ENCODE results near the gene CHD2. TPM values are rescaled to one million over a fixed set of nuclear protein-coding genes. Genes with fewer than 3 reads are reported as not detected.

Gene CHD2
- total and polyA plus RNA-seq, 10 of the 15 experiments (the other 5 are each of a cell fraction or from before 2014, with no cell fraction given): 38.1 to 94.7 (median 63.3) TPM

DNA sequence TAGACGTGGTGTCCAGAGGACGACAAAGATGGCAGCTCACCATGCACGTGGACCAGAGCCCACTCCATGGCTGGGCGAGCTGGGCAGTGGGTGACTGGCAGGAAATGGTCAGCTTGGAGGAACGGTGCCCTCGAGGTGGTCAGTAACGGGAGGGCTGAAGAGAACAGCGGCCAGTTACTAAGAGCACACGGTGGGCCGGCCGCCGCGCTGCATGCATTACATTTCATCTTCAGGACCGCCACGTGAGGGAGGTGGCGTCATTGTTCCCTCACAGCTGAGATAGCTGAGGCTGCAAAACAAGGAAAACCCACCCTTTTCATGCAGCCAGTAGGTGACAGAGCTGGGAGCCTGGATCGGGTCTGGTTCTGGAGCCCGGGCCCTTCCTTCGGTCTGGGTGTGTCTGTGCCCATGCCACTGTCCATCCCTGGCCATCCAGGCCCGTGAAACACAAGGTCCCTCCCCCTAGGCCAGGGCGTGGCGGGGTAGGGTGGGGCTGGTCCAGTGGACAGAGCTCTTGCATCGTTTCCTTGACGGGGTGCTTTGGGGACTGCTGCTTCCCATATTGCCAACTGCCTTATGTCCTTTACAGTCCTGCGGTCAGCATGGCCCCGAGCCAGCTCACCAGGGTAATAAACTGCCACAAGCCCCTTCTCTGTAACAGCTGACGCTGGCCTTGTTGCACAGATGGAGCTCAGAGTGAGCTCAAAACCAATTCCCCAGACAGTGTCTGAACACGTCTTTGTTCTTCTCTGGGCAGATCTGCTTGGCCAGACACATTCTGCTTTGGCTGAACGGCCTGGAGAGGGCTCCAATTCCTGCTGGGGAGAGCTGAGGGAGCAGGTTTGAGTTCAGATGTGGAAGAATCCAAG, 137.1 kb downstream of the CHD2 start (continued):
- TF ChIP-seq, protein P1, sequence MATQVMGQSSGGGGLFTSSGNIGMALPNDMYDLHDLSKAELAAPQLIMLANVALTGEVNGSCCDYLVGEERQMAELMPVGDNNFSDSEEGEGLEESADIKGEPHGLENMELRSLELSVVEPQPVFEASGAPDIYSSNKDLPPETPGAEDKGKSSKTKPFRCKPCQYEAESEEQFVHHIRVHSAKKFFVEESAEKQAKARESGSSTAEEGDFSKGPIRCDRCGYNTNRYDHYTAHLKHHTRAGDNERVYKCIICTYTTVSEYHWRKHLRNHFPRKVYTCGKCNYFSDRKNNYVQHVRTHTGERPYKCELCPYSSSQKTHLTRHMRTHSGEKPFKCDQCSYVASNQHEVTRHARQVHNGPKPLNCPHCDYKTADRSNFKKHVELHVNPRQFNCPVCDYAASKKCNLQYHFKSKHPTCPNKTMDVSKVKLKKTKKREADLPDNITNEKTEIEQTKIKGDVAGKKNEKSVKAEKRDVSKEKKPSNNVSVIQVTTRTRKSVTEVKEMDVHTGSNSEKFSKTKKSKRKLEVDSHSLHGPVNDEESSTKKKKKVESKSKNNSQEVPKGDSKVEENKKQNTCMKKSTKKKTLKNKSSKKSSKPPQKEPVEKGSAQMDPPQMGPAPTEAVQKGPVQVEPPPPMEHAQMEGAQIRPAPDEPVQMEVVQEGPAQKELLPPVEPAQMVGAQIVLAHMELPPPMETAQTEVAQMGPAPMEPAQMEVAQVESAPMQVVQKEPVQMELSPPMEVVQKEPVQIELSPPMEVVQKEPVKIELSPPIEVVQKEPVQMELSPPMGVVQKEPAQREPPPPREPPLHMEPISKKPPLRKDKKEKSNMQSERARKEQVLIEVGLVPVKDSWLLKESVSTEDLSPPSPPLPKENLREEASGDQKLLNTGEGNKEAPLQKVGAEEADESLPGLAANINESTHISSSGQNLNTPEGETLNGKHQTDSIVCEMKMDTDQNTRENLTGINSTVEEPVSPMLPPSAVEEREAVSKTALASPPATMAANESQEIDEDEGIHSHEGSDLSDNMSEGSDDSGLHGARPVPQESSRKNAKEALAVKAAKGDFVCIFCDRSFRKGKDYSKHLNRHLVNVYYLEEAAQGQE (IDR thresholded peaks at IDR 0.05; ENCODE audit: low read depth, low read length): no peak
- TF ChIP-seq RAD51 (IDR thresholded peaks at IDR 0.05) (no peak), ZNF622 (IDR thresholded peaks at IDR 0.05) (no peak), IKZF1 (conservative IDR thresholded peaks at IDR 0.05) (no peak), TARDBP (IDR thresholded peaks at IDR 0.05; ENCODE audit: borderline replicate concordance) (no peak), CBX5 (IDR thresholded peaks at IDR 0.05; ENCODE audit: low read depth) (no peak)
- TF ChIP-seq, protein P2, sequence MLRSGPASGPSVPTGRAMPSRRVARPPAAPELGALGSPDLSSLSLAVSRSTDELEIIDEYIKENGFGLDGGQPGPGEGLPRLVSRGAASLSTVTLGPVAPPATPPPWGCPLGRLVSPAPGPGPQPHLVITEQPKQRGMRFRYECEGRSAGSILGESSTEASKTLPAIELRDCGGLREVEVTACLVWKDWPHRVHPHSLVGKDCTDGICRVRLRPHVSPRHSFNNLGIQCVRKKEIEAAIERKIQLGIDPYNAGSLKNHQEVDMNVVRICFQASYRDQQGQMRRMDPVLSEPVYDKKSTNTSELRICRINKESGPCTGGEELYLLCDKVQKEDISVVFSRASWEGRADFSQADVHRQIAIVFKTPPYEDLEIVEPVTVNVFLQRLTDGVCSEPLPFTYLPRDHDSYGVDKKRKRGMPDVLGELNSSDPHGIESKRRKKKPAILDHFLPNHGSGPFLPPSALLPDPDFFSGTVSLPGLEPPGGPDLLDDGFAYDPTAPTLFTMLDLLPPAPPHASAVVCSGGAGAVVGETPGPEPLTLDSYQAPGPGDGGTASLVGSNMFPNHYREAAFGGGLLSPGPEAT (IDR thresholded peaks at IDR 0.05; ENCODE audit: low read depth): no peak
- TF ChIP-seq, protein P3, sequence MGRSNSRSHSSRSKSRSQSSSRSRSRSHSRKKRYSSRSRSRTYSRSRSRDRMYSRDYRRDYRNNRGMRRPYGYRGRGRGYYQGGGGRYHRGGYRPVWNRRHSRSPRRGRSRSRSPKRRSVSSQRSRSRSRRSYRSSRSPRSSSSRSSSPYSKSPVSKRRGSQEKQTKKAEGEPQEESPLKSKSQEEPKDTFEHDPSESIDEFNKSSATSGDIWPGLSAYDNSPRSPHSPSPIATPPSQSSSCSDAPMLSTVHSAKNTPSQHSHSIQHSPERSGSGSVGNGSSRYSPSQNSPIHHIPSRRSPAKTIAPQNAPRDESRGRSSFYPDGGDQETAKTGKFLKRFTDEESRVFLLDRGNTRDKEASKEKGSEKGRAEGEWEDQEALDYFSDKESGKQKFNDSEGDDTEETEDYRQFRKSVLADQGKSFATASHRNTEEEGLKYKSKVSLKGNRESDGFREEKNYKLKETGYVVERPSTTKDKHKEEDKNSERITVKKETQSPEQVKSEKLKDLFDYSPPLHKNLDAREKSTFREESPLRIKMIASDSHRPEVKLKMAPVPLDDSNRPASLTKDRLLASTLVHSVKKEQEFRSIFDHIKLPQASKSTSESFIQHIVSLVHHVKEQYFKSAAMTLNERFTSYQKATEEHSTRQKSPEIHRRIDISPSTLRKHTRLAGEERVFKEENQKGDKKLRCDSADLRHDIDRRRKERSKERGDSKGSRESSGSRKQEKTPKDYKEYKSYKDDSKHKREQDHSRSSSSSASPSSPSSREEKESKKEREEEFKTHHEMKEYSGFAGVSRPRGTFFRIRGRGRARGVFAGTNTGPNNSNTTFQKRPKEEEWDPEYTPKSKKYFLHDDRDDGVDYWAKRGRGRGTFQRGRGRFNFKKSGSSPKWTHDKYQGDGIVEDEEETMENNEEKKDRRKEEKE (IDR thresholded peaks at IDR 0.05): no peak

Data from GM12878 (cell line).